ENCODE data around the gene CTNND2. TPM values are rescaled to one million over a fixed set of nuclear protein-coding genes. Genes with fewer than 3 reads are reported as not detected.

The CTNND2 gene
- polyA plus RNA-seq, 1 of the 3 experiments (the other 2 are of a cell fraction) = not detected

- Histone ChIP-seq H4K20me1 (ENCODE audit: insufficient read depth) (no peaks in the 10 kb centered on the region), H3K4me1 (ENCODE audit: control insufficient read depth in 1 of 2, insufficient read depth in 2 of 2, low read depth in 1 of 2, low read length in 1 of 2) (no peaks in the 10 kb centered on the region), H3K9me3 (no peaks in the 10 kb centered on the region), H3K4me3 (ENCODE audit: low read depth in 2 of 2, low read length in 1 of 2) (no peak overlapping the region), H3K4me2 (no peak overlapping the region), H3K9me2 (no peaks in the 10 kb centered on the region), H3K27ac (ENCODE audit: low read depth in 2 of 2, low read length in 1 of 2) (no peak overlapping the region), H3K27me3 (ENCODE audit: insufficient read depth) (no peaks in the 10 kb centered on the region; the same call in 1 of the 2 replicates), H3K79me2 (ENCODE audit: insufficient read depth) (no peaks in the 10 kb centered on the region), H3F3A (replicated peaks; ENCODE audit: insufficient read depth) (no peaks in the 10 kb centered on the region), H2AFZ (ENCODE audit: low read depth) (no peak overlapping the region), H3K9ac (no peak overlapping the region), H3K36me3 (replicated peaks in 1 of 2; ENCODE audit: control insufficient read depth in 1 of 2, insufficient read depth in 2 of 2, low read length in 1 of 2) (no peaks in the 10 kb centered on the region)
- CTCF ChIA-PET = no interaction called here
- POLR2A ChIA-PET = no interaction called here
- DNase-seq = no peak
- WGBS (ENCODE audit: low lambda C conversion rate) = 13% methylated on average over 3 of the region's 3 CpGs
- TF ChIP-seq RFX5 (IDR thresholded peaks at IDR 0.05; ENCODE audit: low read length) = no peak
- TF ChIP-seq SMC3 (IDR thresholded peaks at IDR 0.05; ENCODE audit: low read depth, low read length) = no peak
- TF ChIP-seq FOXM1 (IDR thresholded peaks at IDR 0.05; ENCODE audit: low read depth) = no peak
- no peak for TF ChIP-seq PBX3 (IDR thresholded peaks at IDR 0.05)
- no peak for TF ChIP-seq YY1 (IDR thresholded peaks at IDR 0.05; ENCODE audit: low read depth)
- no peak for TF ChIP-seq MEF2A (IDR thresholded peaks at IDR 0.05; ENCODE audit: borderline replicate concordance, low read depth)
- no peak for TF ChIP-seq USF2 (IDR thresholded peaks at IDR 0.05; ENCODE audit: borderline replicate concordance, low read depth, low read length)
- no peak for TF ChIP-seq CTCF (IDR thresholded peaks at IDR 0.05)
- no peak for TF ChIP-seq GABPA (IDR thresholded peaks at IDR 0.05; ENCODE audit: low read depth)
- TF ChIP-seq NFIC (IDR thresholded peaks at IDR 0.05; ENCODE audit: borderline replicate concordance) = no peak
- TF ChIP-seq FOXJ3 (CRISPR knock-in tag; IDR thresholded peaks at IDR 0.05) = no peak
- TF ChIP-seq NRF1 (IDR thresholded peaks at IDR 0.05; ENCODE audit: low read depth, low read length) = no peak
- no peak for TF ChIP-seq CHD2 (IDR thresholded peaks at IDR 0.05; ENCODE audit: low read length, partially characterized antibody)
- TF ChIP-seq FOSL2 (IDR thresholded peaks at IDR 0.05; ENCODE audit: borderline replicate concordance, low read depth) = no peak
- TF ChIP-seq USF1 (IDR thresholded peaks at IDR 0.05; ENCODE audit: borderline replicate concordance, low read depth) = no peak
- no peak for TF ChIP-seq POLR2AphosphoS5 (IDR thresholded peaks at IDR 0.05; ENCODE audit: low read depth, low read length)
Measured at GRCh38 chr5:11038772-11039171, 865.5 kb downstream of the CTNND2 start.

Measured in SK-N-SH (cell line).